ENCODE results near the gene RAB27B.
"Not testable (repeated sequence)": the region's sequence is repeated elsewhere in the genome, so short reads cannot be mapped to it uniquely, and the experiment has no call there.

RAB27B gene

DNA sequence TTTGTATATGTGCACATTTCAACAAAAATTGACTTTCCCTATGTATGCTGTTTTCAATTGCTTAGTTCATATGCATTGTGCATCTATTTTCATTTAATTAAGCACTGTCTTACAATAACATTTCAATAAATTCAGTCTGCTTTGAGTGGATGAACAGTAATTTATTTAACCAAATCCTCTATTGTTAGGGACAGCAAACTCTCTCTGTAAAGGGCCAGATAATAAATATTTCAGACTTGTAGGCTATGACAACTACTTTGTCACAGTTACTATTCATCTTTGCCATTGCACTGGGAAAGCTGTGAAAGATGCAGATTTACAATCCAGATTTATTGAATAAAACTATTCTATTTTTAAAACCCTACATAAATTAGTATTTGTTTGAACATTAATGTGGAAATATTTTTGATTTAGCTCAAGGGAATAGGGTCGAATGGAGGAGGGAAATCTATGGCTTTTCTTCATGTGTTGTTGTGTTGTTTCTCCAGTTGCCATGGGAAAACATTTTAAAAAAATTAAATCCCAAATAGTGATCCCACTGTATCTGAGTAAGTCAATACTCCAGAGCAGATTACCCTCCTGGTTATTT lies 14.2 kb upstream of the RAB27B start:
- no peak for TF ChIP-seq CTCF (conservative IDR thresholded peaks at IDR 0.05; ENCODE audit: low read length)
- no peak overlapping the region for H3K4me3 ChIP-seq (ENCODE audit: low read length)
- no peak for DNase-seq (ENCODE audit: low read depth)

DNA sequence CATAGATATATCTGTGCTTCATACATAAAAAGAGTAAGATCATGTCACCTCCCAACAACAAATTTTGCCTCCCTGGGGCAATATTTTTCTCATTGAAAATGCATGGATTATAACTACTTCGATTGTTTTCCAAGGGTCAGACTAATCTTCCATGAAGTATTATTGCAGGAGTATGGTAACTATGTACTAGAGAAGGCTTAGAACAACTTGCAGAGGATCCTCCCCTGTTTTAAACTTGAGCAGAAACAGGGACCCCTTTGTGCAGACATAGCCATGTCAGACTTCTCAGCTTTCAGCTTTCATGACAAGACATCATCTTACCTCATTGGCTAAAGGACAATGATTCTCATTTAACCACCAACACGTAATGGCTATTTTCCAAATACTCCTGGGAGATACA lies 13.2 kb upstream of the RAB27B start:
- no peak for TF ChIP-seq CTCF (conservative IDR thresholded peaks at IDR 0.05; ENCODE audit: low read length)
- DNase-seq (ENCODE audit: low read depth) = no peak
- no peak overlapping the region for H3K4me3 ChIP-seq (ENCODE audit: low read length)

DNA sequence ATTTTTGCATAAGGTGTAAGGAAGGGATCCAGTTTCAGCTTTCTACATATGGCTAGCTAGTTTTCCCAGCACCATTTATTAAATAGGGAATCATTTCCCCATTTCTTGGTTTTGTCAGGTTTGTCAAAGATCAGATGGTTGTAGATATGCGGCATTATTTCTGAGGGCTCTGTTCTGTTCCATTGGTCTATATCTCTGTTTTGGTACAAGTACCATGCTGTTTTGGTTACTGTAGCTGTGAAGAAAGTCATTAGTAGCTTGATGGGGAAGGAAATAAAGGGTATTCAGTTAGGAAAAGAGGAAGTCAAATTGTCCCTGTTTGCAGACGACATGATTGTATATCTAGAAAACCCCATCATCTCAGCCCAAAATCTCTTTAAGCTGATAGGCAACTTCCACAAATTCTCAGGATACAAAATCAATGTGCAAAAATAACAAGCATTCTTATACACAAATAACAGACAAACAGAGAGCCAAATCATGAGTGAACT lies 7.4 kb upstream of the RAB27B start:
- not testable (repeated sequence) for DNase-seq (ENCODE audit: low read depth); H3K4me3 ChIP-seq (ENCODE audit: low read length)

- peak; percentile 82 for DNase-seq (ENCODE audit: low read depth)
- no peak for TF ChIP-seq CTCF (conservative IDR thresholded peaks at IDR 0.05; ENCODE audit: low read length)
- no peak overlapping the region for H3K4me3 ChIP-seq (ENCODE audit: low read length)
Measured at GRCh38 chr18:54822872-54823845, 5.1 kb upstream of the RAB27B start.

GRCh38 chr18:54824761-54825160 lies 3.5 kb upstream of the RAB27B start:
- no peak for TF ChIP-seq CTCF (conservative IDR thresholded peaks at IDR 0.05; ENCODE audit: low read length)
- DNase-seq (ENCODE audit: low read depth) = no peak

GRCh38 chr18:54825601-54826344 lies 2.5 kb upstream of the RAB27B start:
- no peak overlapping the region for H3K4me3 ChIP-seq (ENCODE audit: low read length)
- TF ChIP-seq CTCF (conservative IDR thresholded peaks at IDR 0.05; ENCODE audit: low read length) = no peak
- DNase-seq (ENCODE audit: low read depth) = no peak

More at GRCh38 chr18:54824761-54825160, 3.5 kb upstream of the RAB27B start:
- no peak overlapping the region for H3K4me3 ChIP-seq (ENCODE audit: low read length)

DNA sequence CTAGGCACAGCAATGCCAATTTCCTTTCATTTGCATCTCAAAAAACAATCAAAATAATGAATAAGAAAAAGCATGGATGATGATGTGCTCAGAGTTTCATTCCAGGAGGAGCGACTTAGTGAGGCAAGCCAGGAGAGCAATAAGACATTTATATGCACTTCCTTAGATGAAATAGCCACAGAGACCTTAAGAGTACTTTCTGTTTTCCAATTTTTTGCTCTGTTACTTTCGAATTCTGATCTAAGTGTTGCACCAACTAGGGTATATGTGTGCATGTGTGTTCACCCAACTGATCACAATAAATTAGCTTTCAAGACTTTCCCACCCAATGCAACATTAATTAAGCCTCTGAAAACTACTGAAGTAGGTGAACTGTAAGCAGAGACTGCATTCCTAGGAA lies 709 bp downstream of the RAB27B start:
- H3K4me3 ChIP-seq (ENCODE audit: low read length) = peak overlapping the region; percentile 60
- no peak for DNase-seq (ENCODE audit: low read depth)
- TF ChIP-seq CTCF (conservative IDR thresholded peaks at IDR 0.05; ENCODE audit: low read length) = no peak
